Thyroid gland (tissue), 4 donors: Measurements from ENCODE around the gene SPAAR.

Experiments used
- POLR2A ChIP-seq, 2 donors: fragments of 450-650 bp; IDR thresholded peaks; one replicate each; pipeline ENCODE4 v1.6.1; 2017; ENCODE audit warnings: antibody characterized with exemption in 2 of 2, mild to moderate bottlenecking in 2 of 2, moderate library complexity in 1 of 2
- TF ChIP-seq, protein P1 (sequence below), 6 experiments: fragments of 200-600 bp in 3 of 6; fragments of 450-650 bp in 3 of 6; sonication (generic) in 3 of 6; IDR thresholded peaks; one replicate each; pipeline ENCODE4 v1.5.1; 2016 to 2019; ENCODE audit warnings: antibody characterized with exemption in 6 of 6, mild to moderate bottlenecking in 2 of 6, inconsistent platforms in 1 of 6, moderate library complexity in 1 of 6

DNA sequence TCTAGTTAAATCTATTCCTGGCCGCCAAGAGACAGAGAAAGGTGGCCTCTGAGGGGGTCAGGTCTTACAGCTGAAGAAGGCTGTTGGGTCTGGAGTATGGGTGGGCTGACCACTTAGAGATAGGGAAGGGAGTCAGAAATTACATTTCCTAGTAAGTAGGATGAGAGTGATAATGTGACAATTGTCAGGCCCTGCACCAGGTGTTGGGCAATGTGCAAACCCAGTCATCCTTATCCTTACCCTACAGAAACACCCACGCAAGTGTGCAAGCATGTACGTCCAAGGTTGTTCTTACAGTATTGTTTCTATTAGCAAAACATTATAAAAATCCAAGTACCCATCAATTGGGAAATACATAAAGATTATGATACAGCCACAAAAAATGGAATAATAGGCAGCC is 9.5 kb downstream of the SPAAR start:
- TF ChIP-seq, protein P1, sequence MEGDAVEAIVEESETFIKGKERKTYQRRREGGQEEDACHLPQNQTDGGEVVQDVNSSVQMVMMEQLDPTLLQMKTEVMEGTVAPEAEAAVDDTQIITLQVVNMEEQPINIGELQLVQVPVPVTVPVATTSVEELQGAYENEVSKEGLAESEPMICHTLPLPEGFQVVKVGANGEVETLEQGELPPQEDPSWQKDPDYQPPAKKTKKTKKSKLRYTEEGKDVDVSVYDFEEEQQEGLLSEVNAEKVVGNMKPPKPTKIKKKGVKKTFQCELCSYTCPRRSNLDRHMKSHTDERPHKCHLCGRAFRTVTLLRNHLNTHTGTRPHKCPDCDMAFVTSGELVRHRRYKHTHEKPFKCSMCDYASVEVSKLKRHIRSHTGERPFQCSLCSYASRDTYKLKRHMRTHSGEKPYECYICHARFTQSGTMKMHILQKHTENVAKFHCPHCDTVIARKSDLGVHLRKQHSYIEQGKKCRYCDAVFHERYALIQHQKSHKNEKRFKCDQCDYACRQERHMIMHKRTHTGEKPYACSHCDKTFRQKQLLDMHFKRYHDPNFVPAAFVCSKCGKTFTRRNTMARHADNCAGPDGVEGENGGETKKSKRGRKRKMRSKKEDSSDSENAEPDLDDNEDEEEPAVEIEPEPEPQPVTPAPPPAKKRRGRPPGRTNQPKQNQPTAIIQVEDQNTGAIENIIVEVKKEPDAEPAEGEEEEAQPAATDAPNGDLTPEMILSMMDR (IDR thresholded peaks at IDR 0.05): no peak
- no peak for TF ChIP-seq POLR2A (IDR thresholded peaks at IDR 0.05)
